ENCODE measurements around the gene SPATA31A5. TPM values are rescaled to one million over a fixed set of nuclear protein-coding genes. Genes with fewer than 3 reads are reported as not detected.
"Not testable (repeated sequence)": the region's sequence is repeated elsewhere in the genome, so short reads cannot be mapped to it uniquely, and the experiment has no call there.

SPATA31A5 gene
- total RNA-seq (2021; ENCODE audit: unreplicated experiment), result not detected
- not detected for polyA plus RNA-seq (2012; ENCODE audit: insufficient read length)
- Bru-seq, nascent RNA, result not detected
- percentile 7 among the genes with signal in this experiment for BruChase-seq, experiment 1, labeled RNA remaining after a 2-hour chase
- not detected for BruChase-seq, experiment 2, labeled RNA remaining after a 6-hour chase
- long read RNA-seq, result 0 reads

DNA sequence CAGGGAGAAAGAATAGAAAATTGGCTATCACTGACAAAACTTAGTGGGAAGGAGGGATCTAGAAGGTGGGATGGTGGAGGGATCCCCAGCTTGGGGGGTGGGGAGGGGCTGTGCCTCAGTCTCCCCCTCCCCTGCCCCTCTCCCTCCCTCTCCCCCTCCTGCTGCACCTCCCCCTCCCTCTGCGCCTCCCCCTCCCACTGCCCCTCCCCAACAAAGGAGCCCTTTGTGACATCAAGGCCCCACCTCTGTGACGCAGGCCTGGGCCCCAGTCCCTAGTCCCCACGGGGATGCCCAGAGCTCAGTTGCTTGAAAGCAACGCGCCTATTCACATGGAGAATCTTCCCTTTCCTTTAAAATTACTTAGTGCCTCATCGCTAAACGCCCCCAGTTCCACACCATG lies at the start of gene SPATA31A5:
Gene SPATA31A5, plus strand, starts transcription at position 301 of the 400 bp plus-strand sequence. Its CDS starts 29 bp downstream, at position 330.
- CTCF ChIA-PET; ATAC-seq; BruUV-seq (replicated peaks); DNase-seq (ENCODE audit: low read depth, low spot score); in situ Hi-C loops (cut with HindIII; ENCODE audit: low pct_unique_long_range_greater_than_20kb, low sequenced_read_pairs); H3K36me3 ChIP-seq (ENCODE audit: control insufficient read depth, insufficient read depth, low read length); H3K9me3 ChIP-seq (ENCODE audit: control insufficient read depth, insufficient read depth, low read depth, low read length); H3K27me3 ChIP-seq (ENCODE audit: control insufficient read depth, insufficient read depth, low read length); H3K4me3 ChIP-seq (ENCODE audit: low read depth in 2 of 2, low read length in 2 of 2); H3K4me1 ChIP-seq (ENCODE audit: control insufficient read depth, insufficient read depth, low read length); H3K27ac ChIP-seq (ENCODE audit: low read length); POLR2A ChIA-PET; intact Hi-C loops (cut with micrococcal nuclease; ENCODE audit: unreplicated experiment): not testable (repeated sequence)

DNA sequence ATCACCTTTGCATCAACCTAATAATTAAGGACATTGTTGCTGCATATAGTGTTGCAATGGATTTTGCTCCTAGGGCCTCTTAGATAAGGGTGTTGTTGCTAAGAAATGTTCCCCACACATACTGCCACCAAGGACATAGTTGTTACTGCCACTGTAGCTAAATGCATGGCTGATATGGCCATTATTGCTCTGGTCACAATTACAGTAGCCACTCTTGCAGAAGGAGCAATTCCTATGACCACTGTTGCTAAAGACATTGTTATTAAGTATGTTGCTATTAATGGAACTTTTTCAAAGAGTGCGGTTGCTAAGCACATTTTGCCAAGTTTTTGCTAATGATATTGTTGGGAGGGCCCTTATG lies 48.8 kb downstream of the SPATA31A5 start:
- BruUV-seq (replicated peaks); H3K36me3 ChIP-seq (ENCODE audit: control insufficient read depth, insufficient read depth, low read length); POLR2A ChIA-PET; CTCF ChIA-PET; H3K27me3 ChIP-seq (ENCODE audit: control insufficient read depth, insufficient read depth, low read length); H3K4me1 ChIP-seq (ENCODE audit: control insufficient read depth, insufficient read depth, low read length); intact Hi-C loops (cut with micrococcal nuclease; ENCODE audit: unreplicated experiment); ATAC-seq; in situ Hi-C loops (cut with HindIII; ENCODE audit: low pct_unique_long_range_greater_than_20kb, low sequenced_read_pairs); H3K27ac ChIP-seq (ENCODE audit: low read length); DNase-seq (ENCODE audit: low read depth, low spot score); H3K4me3 ChIP-seq (ENCODE audit: low read depth in 2 of 2, low read length in 2 of 2); H3K9me3 ChIP-seq (ENCODE audit: control insufficient read depth, insufficient read depth, low read depth, low read length): not testable (repeated sequence)

DNA sequence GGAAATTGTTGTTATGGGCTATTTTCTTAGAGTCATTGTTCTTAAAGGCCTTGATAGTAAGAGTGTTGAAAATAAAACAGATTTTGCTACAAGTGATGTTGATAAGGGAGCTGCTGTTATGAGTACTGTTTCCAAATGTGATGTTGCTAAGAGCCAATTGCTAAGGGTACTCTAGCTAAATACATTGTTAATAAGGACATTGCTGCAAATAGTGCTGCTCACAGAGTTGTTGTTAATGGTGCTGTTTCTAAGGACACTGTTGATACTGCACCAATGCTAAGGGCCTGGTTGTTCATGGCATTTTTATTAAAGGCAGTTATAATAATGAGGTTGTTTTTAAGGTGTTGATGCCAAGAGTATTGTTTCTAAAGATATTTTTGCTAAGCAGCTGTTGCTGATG lies 52.2 kb downstream of the SPATA31A5 start:
- ATAC-seq, result not testable (repeated sequence)

More for the DNA sequence above, 52.2 kb downstream of the SPATA31A5 start:
- DNase-seq (ENCODE audit: low read depth, low spot score); in situ Hi-C loops (cut with HindIII; ENCODE audit: low pct_unique_long_range_greater_than_20kb, low sequenced_read_pairs); H3K4me1 ChIP-seq (ENCODE audit: control insufficient read depth, insufficient read depth, low read length); intact Hi-C loops (cut with micrococcal nuclease; ENCODE audit: unreplicated experiment); H3K27me3 ChIP-seq (ENCODE audit: control insufficient read depth, insufficient read depth, low read length); CTCF ChIA-PET; H3K4me3 ChIP-seq (ENCODE audit: low read depth in 2 of 2, low read length in 2 of 2); H3K9me3 ChIP-seq (ENCODE audit: control insufficient read depth, insufficient read depth, low read depth, low read length); POLR2A ChIA-PET; BruUV-seq (replicated peaks); H3K36me3 ChIP-seq (ENCODE audit: control insufficient read depth, insufficient read depth, low read length); H3K27ac ChIP-seq (ENCODE audit: low read length): not testable (repeated sequence)
